H9 (cell line): ENCODE data around the gene CDC14A. TPM values are rescaled to one million over a fixed set of nuclear protein-coding genes. Genes with fewer than 3 reads are reported as not detected.

ENCODE experiments used
- DNase-seq: peaks from one replicate; pipeline ENCODE4 v3.0.0-alpha.2; 2017
- H2AFZ ChIP-seq: one replicate; pipeline ENCODE4 v1.6.1; 2013; ENCODE audit warnings: mild to moderate bottlenecking, low read length, control low read depth, moderate library complexity
- H2AK5ac ChIP-seq: 2 replicates; pipeline ENCODE4 v1.6.1; 2013; ENCODE audit warnings: low read length, control low read depth, mixed read lengths; ENCODE audit not compliant: insufficient read length
- H2BK120ac ChIP-seq: one replicate; pipeline ENCODE4 v1.6.1; 2013; ENCODE audit warnings: low read depth, mild to moderate bottlenecking, low read length, control low read depth, inconsistent platforms; ENCODE audit not compliant: poor library complexity, severe bottlenecking
- H2BK12ac ChIP-seq: 2 replicates; pipeline ENCODE4 v1.6.1; 2013; ENCODE audit warnings: low read length, control low read depth, mixed read lengths, low read depth; ENCODE audit not compliant: insufficient read length
- H2BK15ac ChIP-seq: 2 replicates; pipeline ENCODE4 v1.6.1; 2013; ENCODE audit warnings: low read depth, low read length, control low read depth
- H2BK20ac ChIP-seq: one replicate; pipeline ENCODE4 v1.6.1; 2013; ENCODE audit warnings: low read depth, mild to moderate bottlenecking, low read length, control low read depth, inconsistent platforms; ENCODE audit not compliant: poor library complexity, severe bottlenecking
- H2BK5ac ChIP-seq: 2 replicates; pipeline ENCODE4 v1.6.1; 2013; ENCODE audit warnings: low read length, control low read depth, mixed read lengths; ENCODE audit not compliant: insufficient read length
- H3K14ac ChIP-seq: 2 replicates; pipeline ENCODE4 v1.6.1; 2013; ENCODE audit warnings: low read length, control low read depth; ENCODE audit not compliant: insufficient read depth
- H3K18ac ChIP-seq: 2 replicates; pipeline ENCODE4 v1.6.1; 2013; ENCODE audit warnings: low read depth, mild to moderate bottlenecking, mixed read lengths, low read length, control low read depth; ENCODE audit not compliant: insufficient read length
- H3K23ac ChIP-seq: 2 replicates; pipeline ENCODE4 v1.6.1; 2013; ENCODE audit warnings: low read length, control low read depth, mixed read lengths, low read depth; ENCODE audit not compliant: insufficient read length
- H3K23me2 ChIP-seq: 2 replicates; pipeline ENCODE4 v1.6.1; 2013; ENCODE audit warnings: low read depth, mild to moderate bottlenecking, mixed read lengths, low read length, control low read depth; ENCODE audit not compliant: insufficient read length, poor library complexity, severe bottlenecking
- H3K27ac ChIP-seq: 2 replicates; pipeline ENCODE4 v1.5.1; 2013; ENCODE audit warnings: low read length, control low read depth, mixed read lengths, low read depth; ENCODE audit not compliant: insufficient read length
- H3K27me3 ChIP-seq: 2 replicates; pipeline ENCODE4 v1.6.1; 2013; ENCODE audit warnings: low read length, control low read depth, inconsistent platforms; ENCODE audit not compliant: insufficient read depth
- H3K4ac ChIP-seq: 2 replicates; pipeline ENCODE4 v1.6.1; 2013; ENCODE audit warnings: low read depth, mild to moderate bottlenecking, control low read depth, inconsistent platforms, low read length, moderate library complexity
- H3K4me1 ChIP-seq: 2 replicates; pipeline ENCODE4 v1.6.1; 2013; ENCODE audit warnings: low read length, control low read depth, inconsistent platforms; ENCODE audit not compliant: insufficient read depth
- H3K4me2 ChIP-seq: 2 replicates; pipeline ENCODE4 v1.6.1; 2013; ENCODE audit warnings: low read length, control low read depth, mixed read lengths; ENCODE audit not compliant: insufficient read length, insufficient read depth
- H3K56ac ChIP-seq: 2 replicates; pipeline ENCODE4 v1.6.1; 2013; ENCODE audit warnings: low read depth, mild to moderate bottlenecking, mixed read lengths, low read length, control low read depth; ENCODE audit not compliant: insufficient read length
- H3K79me1 ChIP-seq: 2 replicates; pipeline ENCODE4 v1.6.1; 2013; ENCODE audit warnings: low read depth, mild to moderate bottlenecking, moderate library complexity, low read length, control low read depth, inconsistent platforms; ENCODE audit not compliant: insufficient read depth, poor library complexity, severe bottlenecking
- H3K79me2 ChIP-seq: 2 replicates; pipeline ENCODE4 v1.6.1; 2013; ENCODE audit warnings: low read length, control low read depth, inconsistent platforms; ENCODE audit not compliant: insufficient read depth
- H3K9ac ChIP-seq: 2 replicates; pipeline ENCODE4 v1.6.1; 2013; ENCODE audit warnings: low read length, control low read depth, mixed read lengths; ENCODE audit not compliant: insufficient read length; ENCODE audit errors: extremely low read depth
- H3K9me3 ChIP-seq: one replicate; pipeline ENCODE4 v1.6.1; 2013; ENCODE audit warnings: low read depth, low read length, inconsistent platforms; ENCODE audit not compliant: control insufficient read depth
- H3T11ph ChIP-seq: one replicate; pipeline ENCODE4 v1.6.1; 2013; ENCODE audit warnings: mild to moderate bottlenecking, low read length, control low read depth, inconsistent platforms
- H4K20me1 ChIP-seq: one replicate; pipeline ENCODE4 v1.6.1; 2013; ENCODE audit not compliant: control insufficient read depth, insufficient read length, insufficient read depth
- H4K5ac ChIP-seq: 2 replicates; pipeline ENCODE4 v1.6.1; 2013; ENCODE audit warnings: low read depth, mild to moderate bottlenecking, mixed read lengths, low read length, control low read depth; ENCODE audit not compliant: insufficient read length
- H4K8ac ChIP-seq: replicated peaks from 2 replicates; pipeline ENCODE4 v1.6.1; 2013; ENCODE audit warnings: low read length, control low read depth, mixed read lengths, low read depth; ENCODE audit not compliant: insufficient read length
- H4K91ac ChIP-seq: 2 replicates; pipeline ENCODE4 v1.6.1; 2013; ENCODE audit warnings: low read depth, mild to moderate bottlenecking, moderate library complexity, mixed read lengths, low read length, control low read depth; ENCODE audit not compliant: insufficient read length
- H3K27ac Mint-ChIP-seq, 3 experiments: 2 replicates in 2 of 3; 3 replicates in 1 of 3; pipeline ENCODE4 v1.8.0; 2020 to 2021; ENCODE audit warnings: mixed read lengths in 3 of 3, mild to moderate bottlenecking in 1 of 3, moderate library complexity in 1 of 3
- H3K27me3 Mint-ChIP-seq: 2 replicates; pipeline ENCODE4 v1.8.0; 2021; ENCODE audit warnings: low read depth, mild to moderate bottlenecking, moderate library complexity, mixed read lengths
- H3K36me3 Mint-ChIP-seq, 3 experiments: 2 replicates in 2 of 3; 3 replicates in 1 of 3; pipeline ENCODE4 v1.8.0; 2020 to 2021; ENCODE audit warnings: low read depth in 3 of 3, mixed read lengths in 3 of 3; ENCODE audit not compliant: insufficient read depth in 1 of 3
- H3K4me1 Mint-ChIP-seq, 2 experiments: 2 replicates each; pipeline ENCODE4 v1.8.0; 2020; ENCODE audit warnings: mixed read lengths in 2 of 2
- H3K4me3 Mint-ChIP-seq, 2 experiments: 2 replicates in 1 of 2; 3 replicates in 1 of 2; pipeline ENCODE4 v1.8.0; 2020 to 2021; ENCODE audit warnings: mild to moderate bottlenecking in 2 of 2, mixed read lengths in 2 of 2, moderate library complexity in 1 of 2
- H3K9me3 Mint-ChIP-seq, 2 experiments: 2 replicates in 1 of 2; 3 replicates in 1 of 2; pipeline ENCODE4 v1.8.0; 2020; ENCODE audit warnings: mild to moderate bottlenecking in 2 of 2, mixed read lengths in 2 of 2, moderate library complexity in 1 of 2
- WGBS: extraction: QIAGEN DNeasy Blood & Tissue Kit; methylation state at CpG from one replicate; pipeline ENCODE4 v1.1.7; 2013; ENCODE audit warnings: missing lambda C conversion rate, low lambda C conversion rate, mixed read lengths; ENCODE audit not compliant: insufficient read length; ENCODE audit errors: extremely low coverage; 5-methylcytosine and 5-hydroxymethylcytosine counted together
- total RNA-seq: library from RNA; stranded (reverse); gene quantifications from 2 replicates; pipeline ENCODE4 v1.2.1, GENCODE V29; 2021
- TF ChIP-seq, protein P1 (sequence below): fragments of 200-600 bp; sonication (generic); conservative IDR thresholded peaks from 3 replicates; pipeline ENCODE4 v1.8.0; 2021; ENCODE audit warnings: antibody characterized with exemption, mild to moderate bottlenecking

The CDC14A gene
- total RNA-seq, 1 experiment from 2014 or later = 8.9 TPM

GRCh38 chr1:100538913-100539835 is 186.9 kb downstream of the CDC14A start:
- Mint-ChIP-seq H3K36me3 (no peaks in the 10 kb centered on the region), H3K27me3 (peaks cover 78% of the 10 kb centered on the region), H3K4me1 (peaks cover 12 to 33% of the 10 kb centered on the region in 2 experiments), H3K27ac (no peak overlapping the region), H3K4me3 (peak overlapping the region; percentile 52 to 74), H3K9me3 (no peaks in the 10 kb centered on the region; a peak in 1 of 5 replicates)
- Histone ChIP-seq H2AFZ (no peak overlapping the region), H3K4me2 (peak overlapping the region; percentile 37), H2BK120ac (no peak overlapping the region), H3K56ac (no peak overlapping the region), H2AK5ac (no peak overlapping the region), H3K9ac (no peak overlapping the region), H3K9me3 (no peaks in the 10 kb centered on the region), H3K27ac (no peak overlapping the region), H2BK12ac (no peak overlapping the region), H3K14ac (peak overlapping the region; percentile 51; the same call in 1 of the 2 replicates), H4K91ac (no peak overlapping the region), H4K20me1 (no peaks in the 10 kb centered on the region), H3K79me1 (no peaks in the 10 kb centered on the region), H3K4me1 (no peaks in the 10 kb centered on the region), H3K79me2 (no peaks in the 10 kb centered on the region), H4K5ac (no peak overlapping the region), H2BK20ac (no peak overlapping the region), H3T11ph (no peak overlapping the region), H3K18ac (no peak overlapping the region), H2BK5ac (no peak overlapping the region), H3K23me2 (peaks cover 3% of the 10 kb centered on the region), H3K23ac (no peak overlapping the region), H2BK15ac (no peak overlapping the region), H4K8ac (no peak overlapping the region), H3K4ac (no peak overlapping the region), H3K27me3 (peaks cover 39% of the 10 kb centered on the region; the same call in 1 of the 2 replicates)
- no CpG with 5 or more reads among the region's 105 CpGs for WGBS
- DNase-seq = peak; percentile 66
- TF ChIP-seq, protein P1, sequence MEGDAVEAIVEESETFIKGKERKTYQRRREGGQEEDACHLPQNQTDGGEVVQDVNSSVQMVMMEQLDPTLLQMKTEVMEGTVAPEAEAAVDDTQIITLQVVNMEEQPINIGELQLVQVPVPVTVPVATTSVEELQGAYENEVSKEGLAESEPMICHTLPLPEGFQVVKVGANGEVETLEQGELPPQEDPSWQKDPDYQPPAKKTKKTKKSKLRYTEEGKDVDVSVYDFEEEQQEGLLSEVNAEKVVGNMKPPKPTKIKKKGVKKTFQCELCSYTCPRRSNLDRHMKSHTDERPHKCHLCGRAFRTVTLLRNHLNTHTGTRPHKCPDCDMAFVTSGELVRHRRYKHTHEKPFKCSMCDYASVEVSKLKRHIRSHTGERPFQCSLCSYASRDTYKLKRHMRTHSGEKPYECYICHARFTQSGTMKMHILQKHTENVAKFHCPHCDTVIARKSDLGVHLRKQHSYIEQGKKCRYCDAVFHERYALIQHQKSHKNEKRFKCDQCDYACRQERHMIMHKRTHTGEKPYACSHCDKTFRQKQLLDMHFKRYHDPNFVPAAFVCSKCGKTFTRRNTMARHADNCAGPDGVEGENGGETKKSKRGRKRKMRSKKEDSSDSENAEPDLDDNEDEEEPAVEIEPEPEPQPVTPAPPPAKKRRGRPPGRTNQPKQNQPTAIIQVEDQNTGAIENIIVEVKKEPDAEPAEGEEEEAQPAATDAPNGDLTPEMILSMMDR = peak; percentile 46
